OCI-LY7 (cell line): ENCODE results near the gene SPTB.

Experiments used
- EZH2phosphoT487 ChIP-seq: fragments of 200-600 bp; sonication (generic); IDR thresholded peaks from 2 replicates; pipeline ENCODE4 v1.6.1; 2018; ENCODE audit warnings: low read depth, borderline replicate concordance, mild to moderate bottlenecking, mixed run types, antibody characterized with exemption, low read length, moderate library complexity, mixed read lengths
- TF ChIP-seq, protein P1 (sequence below): fragments of 200-600 bp; sonication (generic); conservative IDR thresholded peaks from 2 replicates; pipeline ENCODE4 v1.5.1; 2014; ENCODE audit warnings: mild to moderate bottlenecking, antibody characterized with exemption, low read length, moderate library complexity, mixed read lengths

DNA sequence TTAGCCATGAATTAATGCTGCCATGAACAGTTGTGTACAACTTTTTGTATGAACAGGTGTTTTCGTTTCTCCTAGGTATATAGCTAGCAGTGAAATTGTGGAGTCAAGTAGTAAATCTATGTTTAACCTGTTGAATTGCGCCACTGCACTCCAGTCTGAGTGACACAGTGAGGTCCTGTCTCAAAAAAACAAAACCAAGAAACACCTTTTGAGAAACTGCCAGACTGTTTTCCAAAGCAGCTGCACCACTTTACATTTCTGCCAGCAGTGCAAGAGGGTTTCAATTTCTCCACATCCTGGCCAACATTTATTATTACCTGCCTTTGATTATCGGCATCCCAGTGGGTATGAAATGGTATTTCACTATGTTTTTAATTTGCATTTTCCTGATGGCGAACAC, 178.8 kb downstream of the SPTB start:
- TF ChIP-seq, protein P1, sequence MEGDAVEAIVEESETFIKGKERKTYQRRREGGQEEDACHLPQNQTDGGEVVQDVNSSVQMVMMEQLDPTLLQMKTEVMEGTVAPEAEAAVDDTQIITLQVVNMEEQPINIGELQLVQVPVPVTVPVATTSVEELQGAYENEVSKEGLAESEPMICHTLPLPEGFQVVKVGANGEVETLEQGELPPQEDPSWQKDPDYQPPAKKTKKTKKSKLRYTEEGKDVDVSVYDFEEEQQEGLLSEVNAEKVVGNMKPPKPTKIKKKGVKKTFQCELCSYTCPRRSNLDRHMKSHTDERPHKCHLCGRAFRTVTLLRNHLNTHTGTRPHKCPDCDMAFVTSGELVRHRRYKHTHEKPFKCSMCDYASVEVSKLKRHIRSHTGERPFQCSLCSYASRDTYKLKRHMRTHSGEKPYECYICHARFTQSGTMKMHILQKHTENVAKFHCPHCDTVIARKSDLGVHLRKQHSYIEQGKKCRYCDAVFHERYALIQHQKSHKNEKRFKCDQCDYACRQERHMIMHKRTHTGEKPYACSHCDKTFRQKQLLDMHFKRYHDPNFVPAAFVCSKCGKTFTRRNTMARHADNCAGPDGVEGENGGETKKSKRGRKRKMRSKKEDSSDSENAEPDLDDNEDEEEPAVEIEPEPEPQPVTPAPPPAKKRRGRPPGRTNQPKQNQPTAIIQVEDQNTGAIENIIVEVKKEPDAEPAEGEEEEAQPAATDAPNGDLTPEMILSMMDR, result no peak
- no peak for TF ChIP-seq EZH2phosphoT487
